SK-MEL-5 (cell line): ENCODE measurements around the gene ZNF480. TPM values are rescaled to one million over a fixed set of nuclear protein-coding genes. Genes with fewer than 3 reads are reported as not detected.
A peak's percentile ranks its signal among the peaks of the same experiment; 100 is the strongest.
"Not testable (repeated sequence)": the region's sequence is repeated elsewhere in the genome, so short reads cannot be mapped to it uniquely, and the experiment has no call there.

ENCODE experiments used
- DNase-seq: peaks from one replicate; pipeline ENCODE4 v3.0.0-alpha.2; 2016; ENCODE audit warnings: low read depth, low spot score
- in situ Hi-C: cut with HindIII; loops from 2 replicates; pipeline ENCODE4 v1.10.0; 2016; ENCODE audit warnings: low sequenced_read_pairs, high pct_unique_total_duplicates, low pct_unique_long_range_greater_than_20kb
- small RNA-seq, 2 experiments: library from RNA; depleted of rRNA; stranded (forward); fragments of <200 nt; gene quantifications; one replicate each; pipeline ENCODE3, GENCODE V24; 2014
- total RNA-seq: library from RNA; depleted of rRNA; stranded (reverse); fragments of >200 nt; shearing (Covaris generic); gene quantifications from 2 replicates; pipeline ENCODE4 v1.2.3, GENCODE V29; 2014; rRNA removed

The ZNF480 gene
- total RNA-seq, 1 experiment from 2014 or later: 17.7 TPM

DNA sequence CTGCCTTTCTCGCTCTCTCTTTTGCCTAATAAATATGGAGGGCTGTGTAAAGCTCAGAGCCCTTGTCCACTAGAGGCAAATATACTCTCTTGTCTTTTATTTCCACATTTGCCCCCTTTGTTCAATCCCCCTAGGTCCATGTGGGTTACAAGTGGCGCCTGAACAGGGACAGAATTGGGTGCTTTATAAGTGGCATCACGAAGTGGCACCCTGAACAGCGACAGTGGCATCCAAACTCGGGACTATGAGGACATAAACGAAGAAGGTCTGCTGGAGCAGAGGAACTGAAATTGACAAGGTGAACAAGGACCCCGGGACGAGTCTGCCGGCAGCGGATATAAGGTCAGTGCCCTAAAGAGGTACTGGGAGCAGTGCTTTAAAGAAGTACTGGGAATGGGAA, 34.8 kb downstream of the ZNF480 start:
- in situ Hi-C loops: no loop called here

DNA sequence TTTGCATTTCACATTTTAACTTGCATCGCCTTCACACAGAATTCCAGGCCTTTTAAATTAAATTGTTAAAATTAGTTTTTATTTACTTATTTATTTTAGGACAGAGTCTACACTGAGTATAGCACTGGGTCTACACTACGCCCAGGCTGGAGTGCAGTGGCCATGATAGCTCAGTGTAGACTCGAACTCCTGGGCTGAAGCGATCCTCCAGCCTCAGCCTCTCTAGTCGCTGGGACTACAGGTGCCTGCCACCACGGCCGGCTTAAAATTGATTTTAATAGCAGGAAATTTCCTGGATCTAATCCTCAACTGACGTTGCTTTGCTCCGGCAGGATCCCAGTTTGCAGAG, 38.8 kb downstream of the ZNF480 start:
- in situ Hi-C loops: no loop called here
- no peak for DNase-seq

More for the DNA sequence above, 34.8 kb downstream of the ZNF480 start:
- no peak for DNase-seq

DNA sequence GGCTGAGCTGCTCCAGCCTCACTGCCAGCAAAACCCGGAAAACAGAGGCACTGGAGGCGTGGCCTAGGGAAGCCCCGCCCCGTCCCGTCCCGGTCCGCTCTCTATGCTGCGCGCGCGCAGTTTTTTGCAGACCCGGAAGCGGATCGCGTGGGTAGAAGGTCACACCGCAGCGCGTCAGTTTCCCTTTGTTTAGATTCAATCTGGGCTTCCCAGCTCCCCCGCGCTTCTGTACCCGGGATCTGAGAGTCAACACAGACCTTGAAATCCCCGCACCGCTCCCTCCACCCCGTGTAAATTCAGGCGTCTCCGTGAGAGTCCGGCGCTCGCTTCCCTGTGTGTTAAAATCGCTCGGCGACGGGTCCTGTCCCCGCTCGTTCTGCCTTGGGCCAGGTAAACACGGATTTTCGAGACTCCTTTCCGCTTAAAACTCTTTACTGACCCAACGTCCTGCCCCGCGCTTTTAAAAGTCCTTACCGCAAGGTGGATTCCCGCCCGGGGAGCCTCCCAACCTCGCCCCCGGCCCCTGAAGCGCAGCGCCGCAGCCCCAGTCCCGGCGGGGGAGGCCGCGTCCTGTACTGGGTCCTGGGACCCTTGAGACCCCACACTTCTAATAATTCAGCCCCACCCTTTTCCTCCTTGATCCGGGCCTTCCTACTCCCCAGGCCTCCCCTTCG, 39.3 kb downstream of the ZNF480 start, which contains the start of gene ZNF610:
Gene ZNF610, plus strand, starts transcription at position 127 of the 674 bp plus-strand sequence. CDS start 12,930 bp downstream, outside the sequence.
- in situ Hi-C loops: no loop called here
- DNase-seq: peak; percentile 84

DNA sequence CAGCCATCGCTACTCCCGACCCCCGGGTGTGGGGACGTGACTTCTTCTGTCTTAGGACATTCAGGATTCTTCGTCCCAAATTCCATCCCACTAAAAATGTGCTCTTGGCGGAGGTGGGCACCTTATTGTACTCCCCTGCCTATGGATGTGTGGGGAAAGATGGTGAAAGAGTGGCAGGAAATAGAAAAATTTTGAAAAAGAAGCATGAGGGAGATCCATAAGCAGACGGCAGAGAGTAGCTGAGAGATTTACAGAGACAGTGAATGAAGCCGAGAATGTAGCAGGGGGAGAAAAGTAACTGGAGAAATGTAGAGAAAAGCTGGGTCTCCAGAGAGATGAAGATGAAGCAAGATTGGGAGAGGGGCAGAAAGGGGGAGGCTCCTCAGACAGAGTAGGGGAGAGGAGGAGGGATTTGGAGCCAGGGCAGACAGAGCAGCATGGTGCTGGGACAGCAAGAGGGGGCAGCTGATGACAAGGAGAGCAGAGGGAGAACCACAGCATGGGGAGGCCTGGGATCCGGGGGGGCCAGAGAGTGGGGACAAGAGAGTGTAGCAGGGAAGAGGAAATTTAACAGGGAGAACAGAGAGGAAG, 39.9 kb downstream of the ZNF480 start:
- in situ Hi-C loops: no loop called here

DNA sequence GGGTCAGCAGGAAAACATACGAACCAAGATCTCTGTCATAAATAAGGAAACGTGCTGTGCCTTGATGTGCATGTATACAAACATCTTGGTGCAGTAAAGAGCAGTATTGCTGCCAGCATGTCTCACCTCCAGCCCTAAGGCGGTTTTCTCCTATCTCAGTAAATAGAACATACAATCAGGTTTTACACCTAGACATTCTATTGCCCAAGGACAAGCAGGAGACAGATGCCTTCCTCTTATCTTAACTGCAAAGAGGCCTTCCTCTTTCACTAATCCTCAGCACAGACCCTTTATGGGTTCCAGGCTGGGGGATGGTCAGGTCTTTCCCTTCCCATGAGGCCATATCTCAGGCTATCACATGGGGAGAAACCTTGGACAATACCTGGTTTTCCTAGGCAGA, 42.1 kb downstream of the ZNF480 start:
- DNase-seq, in situ Hi-C loops: not testable (repeated sequence)

More for the DNA sequence above, 39.9 kb downstream of the ZNF480 start:
- DNase-seq: no peak

DNA sequence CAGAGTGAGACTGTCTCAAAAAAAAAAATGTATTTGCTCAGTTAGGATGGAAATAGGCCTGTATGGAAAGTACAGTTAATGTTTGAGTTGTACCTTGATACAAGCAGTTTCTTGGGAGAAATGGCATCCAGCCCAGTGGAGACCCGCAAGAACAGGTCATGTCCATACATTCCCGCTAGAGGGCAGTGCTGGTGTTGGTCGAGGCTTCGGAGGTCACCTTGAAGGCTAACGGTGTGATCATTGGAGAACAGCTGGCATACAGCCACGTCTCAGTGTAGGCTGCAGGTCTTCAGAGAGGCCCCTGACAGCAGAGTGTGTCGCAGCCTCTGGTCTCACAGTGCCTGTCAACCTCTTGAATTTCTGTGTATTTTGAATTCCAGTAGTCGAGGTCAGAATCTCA, 46.6 kb downstream of the ZNF480 start:
- peak; percentile 50 for DNase-seq
- in situ Hi-C loops: no loop called here

DNA sequence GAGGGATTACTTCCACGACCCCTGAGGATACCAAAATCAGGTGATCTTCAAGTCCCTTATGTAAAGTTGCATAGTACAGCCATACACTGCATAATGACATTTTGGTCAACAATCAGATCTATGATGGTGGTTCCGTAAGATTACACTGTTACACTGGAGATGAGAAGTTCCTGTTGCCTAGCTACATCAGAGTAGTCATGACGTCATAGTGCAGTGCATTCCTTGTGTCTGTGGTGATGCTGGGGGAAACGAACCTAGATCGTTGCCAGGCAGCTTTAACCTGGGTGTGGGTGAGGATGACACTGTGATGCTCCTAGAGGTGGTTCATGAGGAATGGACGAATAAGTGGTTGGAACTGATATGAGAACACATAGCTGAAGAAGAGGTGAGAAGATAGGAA, 48.2 kb downstream of the ZNF480 start:
- in situ Hi-C loops: no loop called here
- no peak for DNase-seq

DNA sequence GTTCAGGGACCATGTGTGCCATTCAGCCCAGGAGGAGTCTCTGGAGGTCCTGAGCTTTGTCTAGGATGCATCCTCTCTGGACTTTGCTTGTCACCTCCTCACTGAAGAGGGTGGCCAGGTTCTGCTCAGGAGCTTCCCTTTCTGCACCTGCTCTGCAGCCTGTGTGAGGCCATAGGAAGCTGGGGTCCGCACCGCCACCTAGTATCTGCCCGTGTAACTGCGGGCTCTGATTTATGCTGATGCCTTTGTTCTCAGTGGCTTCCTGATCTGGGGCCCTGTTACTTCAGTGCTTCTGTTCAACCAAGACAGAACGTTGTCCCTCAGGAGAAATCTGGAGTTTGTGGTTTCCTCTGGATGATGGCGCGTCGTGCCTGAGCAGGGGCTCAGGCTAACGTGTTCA, 54.5 kb downstream of the ZNF480 start:
- no peak for DNase-seq
- in situ Hi-C loops: no loop called here

DNA sequence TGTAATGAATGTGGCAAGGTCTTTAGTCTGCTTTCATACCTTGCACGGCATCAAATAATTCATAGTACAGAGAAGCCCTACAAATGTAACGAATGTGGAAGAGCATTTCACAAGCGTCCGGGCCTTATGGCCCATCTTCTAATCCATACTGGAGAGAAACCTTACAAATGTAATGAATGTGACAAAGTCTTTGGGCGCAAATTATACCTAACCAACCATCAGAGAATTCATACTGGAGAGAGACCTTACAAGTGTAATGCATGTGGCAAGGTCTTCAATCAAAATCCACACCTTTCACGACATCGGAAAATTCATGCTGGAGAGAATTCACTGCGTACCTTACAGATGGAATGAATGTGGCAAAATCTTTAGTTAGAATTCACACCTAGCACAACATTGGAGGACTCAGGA, 69.5 kb downstream of the ZNF480 start:
- DNase-seq: no peak
- in situ Hi-C loops: no loop called here

DNA sequence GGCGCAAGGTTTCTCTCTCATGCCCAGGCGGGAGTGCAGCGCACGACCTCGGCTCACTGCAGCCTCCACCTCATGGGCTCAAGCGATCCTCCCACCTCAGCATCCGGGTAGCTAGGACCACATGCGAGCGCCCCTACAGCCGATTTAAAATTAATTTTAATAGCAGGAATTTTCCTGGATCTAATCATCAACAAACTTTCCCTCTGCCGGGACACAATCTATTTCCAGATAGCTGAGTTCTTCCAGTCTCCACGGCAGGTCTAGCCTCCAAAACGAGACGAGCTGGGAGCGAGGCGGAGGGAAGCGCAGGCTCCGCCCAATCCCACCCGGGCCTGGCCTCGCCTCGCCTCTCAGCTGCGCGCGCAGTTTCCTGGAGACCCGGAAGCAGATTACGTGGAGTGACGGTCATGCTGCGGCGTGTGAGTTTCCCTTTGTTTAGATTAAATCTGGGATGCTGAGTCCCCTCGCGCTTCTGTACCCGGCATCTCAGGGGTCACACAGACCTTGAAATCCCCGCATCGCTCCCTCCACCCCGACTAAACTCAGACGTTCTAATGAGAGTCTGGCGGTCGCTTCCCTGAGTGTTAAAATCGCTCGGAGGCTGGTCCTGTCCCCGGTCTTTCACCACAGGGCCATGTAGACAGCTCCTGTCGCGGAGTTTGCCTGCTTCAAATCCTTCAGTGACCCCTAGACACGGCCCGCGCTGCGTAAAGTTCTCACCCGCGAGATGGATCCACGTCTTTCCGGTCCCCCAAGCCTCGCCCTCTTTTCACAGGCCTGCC, 72.8 kb downstream of the ZNF480 start, which contains the start of gene ZNF880:
Gene ZNF880, plus strand, starts transcription at position 365 of the 782 bp plus-strand sequence. Its CDS starts 43 bp downstream, at position 408.
- in situ Hi-C loops: no loop called here
- DNase-seq: peak; percentile 91

DNA sequence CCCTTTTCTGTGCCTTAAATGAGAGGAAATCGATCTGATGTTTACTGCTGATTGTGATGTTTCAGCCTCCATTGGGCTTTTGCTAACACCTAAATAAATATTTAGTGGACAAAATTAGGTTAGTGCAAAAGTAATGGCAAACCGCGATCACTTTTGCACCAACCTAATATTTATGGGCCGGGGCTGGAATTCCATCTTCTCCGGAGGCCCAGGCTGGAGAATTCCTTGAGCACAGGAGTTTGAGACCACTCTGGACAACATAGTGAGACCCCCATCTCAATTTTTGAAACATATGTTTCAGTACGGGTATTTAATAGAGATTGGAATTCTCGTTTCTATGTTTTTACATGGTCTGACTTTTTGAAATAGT, 73.4 kb downstream of the ZNF480 start:
- DNase-seq: no peak
- in situ Hi-C loops: no loop called here

Small RNA genes within 50 kb of the gene (small RNA-seq; reads per million reads assigned to genes)
- 0 to 0.24 reads per million in 2 experiments for gene MIR643
- gene RF00019: 0 reads per million in 2 experiments

Other genes starting within 250 kb of the ZNF480 start
- gene ZNF432, start 248.3 kb upstream of the ZNF480 start, total RNA-seq: 3.6 and 4.5 TPM in 2 replicates
- 10.0 and 10.1 TPM in 2 replicates for gene ZNF841, start 201.4 kb upstream of the ZNF480 start, total RNA-seq
- 6.3 and 6.5 TPM in 2 replicates for gene ZNF616, start 157.2 kb upstream of the ZNF480 start, total RNA-seq
- 2.2 and 4.6 TPM in 2 replicates for gene ZNF836, start 125.5 kb upstream of the ZNF480 start, total RNA-seq
- gene PPP2R1A, start 107.1 kb upstream of the ZNF480 start, total RNA-seq: 110 and 134 TPM in 2 replicates
- gene ZNF766, start 27.6 kb upstream of the ZNF480 start, total RNA-seq: 13.3 and 27.5 TPM in 2 replicates
- 2.2 and 3.2 TPM in 2 replicates for gene ZNF610, start 39.1 kb downstream of the ZNF480 start, total RNA-seq
- 18.6 and 19.2 TPM in 2 replicates for gene ZNF880, start 72.8 kb downstream of the ZNF480 start, total RNA-seq
- gene ZNF528, start 100.7 kb downstream of the ZNF480 start, total RNA-seq: 10.4 and 10.7 TPM in 2 replicates
- gene ZNF534, start 132.0 kb downstream of the ZNF480 start, total RNA-seq: not detected in 2 replicates
- gene ZNF578, start 156.4 kb downstream of the ZNF480 start, total RNA-seq: 0.43 and 0.95 TPM in 2 replicates
- gene ZNF808, start 230.5 kb downstream of the ZNF480 start, total RNA-seq: 8.9 and 14.2 TPM in 2 replicates